Measurements from ENCODE around the gene PDHB. TPM values are rescaled to one million over a fixed set of nuclear protein-coding genes. Genes with fewer than 3 reads are reported as not detected.

PDHB gene
- polyA plus RNA-seq, 1 donor (not counting 4 experiments of a cell fraction or from before 2014, with no cell fraction given), result 78.9 TPM

DNA sequence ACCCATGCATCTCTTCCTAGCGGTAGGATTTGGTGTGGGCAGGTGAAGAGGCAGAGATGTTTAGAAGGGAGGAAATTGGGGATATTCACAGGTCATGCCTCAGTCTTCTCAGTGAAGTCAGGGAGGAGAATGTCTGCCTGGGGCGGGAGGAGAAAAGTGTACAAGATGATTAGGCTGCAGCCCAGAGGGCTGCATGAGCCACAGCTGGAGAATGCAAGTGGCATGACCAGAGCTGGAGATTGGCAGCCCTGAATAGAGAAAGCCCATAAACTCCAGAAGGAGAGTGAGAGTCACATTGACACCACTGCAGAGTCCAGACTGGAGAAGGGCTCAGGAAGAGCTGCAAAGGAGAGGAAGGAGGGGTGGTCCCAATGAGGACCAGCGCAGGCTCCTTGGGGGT lies 22.6 kb downstream of the PDHB start:
- no peak for DNase-seq (ENCODE audit: low read depth, low spot score)
- no peak for FAIRE-seq
- peaks cover 0 to 7% of the 10 kb centered on the region in 2 experiments for H3K36me3 ChIP-seq (ENCODE audit: control insufficient read depth in 2 of 2, extremely low read depth in 1 of 2, insufficient read depth in 2 of 2, low read length in 2 of 2)
- no peaks in the 10 kb centered on the region for H3K9me3 ChIP-seq (ENCODE audit: control insufficient read depth, low read depth, low read length)
- dilution Hi-C loops (cut with MboI; ENCODE audit: extremely low pct_ligation_motif_present, low sequenced_read_pairs), result no loop called here
- H3K4me3 ChIP-seq (ENCODE audit: control insufficient read depth in 2 of 3, extremely low read depth in 1 of 3, insufficient read depth in 2 of 3, low read depth in 1 of 3, low read length in 3 of 3), result no peak overlapping the region
- no peaks in the 10 kb centered on the region for H3K79me2 ChIP-seq (ENCODE audit: control insufficient read depth, insufficient read depth, low read length)
- TF ChIP-seq, protein P1, sequence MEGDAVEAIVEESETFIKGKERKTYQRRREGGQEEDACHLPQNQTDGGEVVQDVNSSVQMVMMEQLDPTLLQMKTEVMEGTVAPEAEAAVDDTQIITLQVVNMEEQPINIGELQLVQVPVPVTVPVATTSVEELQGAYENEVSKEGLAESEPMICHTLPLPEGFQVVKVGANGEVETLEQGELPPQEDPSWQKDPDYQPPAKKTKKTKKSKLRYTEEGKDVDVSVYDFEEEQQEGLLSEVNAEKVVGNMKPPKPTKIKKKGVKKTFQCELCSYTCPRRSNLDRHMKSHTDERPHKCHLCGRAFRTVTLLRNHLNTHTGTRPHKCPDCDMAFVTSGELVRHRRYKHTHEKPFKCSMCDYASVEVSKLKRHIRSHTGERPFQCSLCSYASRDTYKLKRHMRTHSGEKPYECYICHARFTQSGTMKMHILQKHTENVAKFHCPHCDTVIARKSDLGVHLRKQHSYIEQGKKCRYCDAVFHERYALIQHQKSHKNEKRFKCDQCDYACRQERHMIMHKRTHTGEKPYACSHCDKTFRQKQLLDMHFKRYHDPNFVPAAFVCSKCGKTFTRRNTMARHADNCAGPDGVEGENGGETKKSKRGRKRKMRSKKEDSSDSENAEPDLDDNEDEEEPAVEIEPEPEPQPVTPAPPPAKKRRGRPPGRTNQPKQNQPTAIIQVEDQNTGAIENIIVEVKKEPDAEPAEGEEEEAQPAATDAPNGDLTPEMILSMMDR (optimal IDR thresholded peaks at IDR 0.05 in 1 of 3, IDR thresholded peaks at IDR 0.05 in 1 of 3, conservative IDR thresholded peaks at IDR 0.05 in 1 of 3; ENCODE audit: extremely low read depth in 1 of 3, insufficient read depth in 2 of 3, low read length in 3 of 3), result no peak
- TF ChIP-seq EZH2 (IDR thresholded peaks at IDR 0.05; ENCODE audit: low read length), result no peak
- H3K4me1 ChIP-seq (ENCODE audit: control insufficient read depth, extremely low read depth, insufficient read depth, low read length), result no peaks in the 10 kb centered on the region
- H3K9me1 ChIP-seq (ENCODE audit: control insufficient read depth, extremely low read depth, insufficient read depth, low read length), result no peaks in the 10 kb centered on the region
- H4K20me1 ChIP-seq (ENCODE audit: control insufficient read depth, extremely low read depth, insufficient read depth, low read length), result no peaks in the 10 kb centered on the region
- H3K27ac ChIP-seq (ENCODE audit: control insufficient read depth, insufficient read depth, low read length), result no peak overlapping the region
- H3K27me3 ChIP-seq (ENCODE audit: control insufficient read depth, extremely low read depth, insufficient read depth, low read length), result no peaks in the 10 kb centered on the region
- no peak overlapping the region for H3K9ac ChIP-seq (ENCODE audit: control insufficient read depth, extremely low read depth, insufficient read depth, low read length)
- H3K4me2 ChIP-seq (ENCODE audit: control insufficient read depth, extremely low read depth, insufficient read depth, low read depth, low read length), result no peak overlapping the region
- no peak overlapping the region for H2AFZ ChIP-seq (ENCODE audit: control insufficient read depth, low read length)

DNA sequence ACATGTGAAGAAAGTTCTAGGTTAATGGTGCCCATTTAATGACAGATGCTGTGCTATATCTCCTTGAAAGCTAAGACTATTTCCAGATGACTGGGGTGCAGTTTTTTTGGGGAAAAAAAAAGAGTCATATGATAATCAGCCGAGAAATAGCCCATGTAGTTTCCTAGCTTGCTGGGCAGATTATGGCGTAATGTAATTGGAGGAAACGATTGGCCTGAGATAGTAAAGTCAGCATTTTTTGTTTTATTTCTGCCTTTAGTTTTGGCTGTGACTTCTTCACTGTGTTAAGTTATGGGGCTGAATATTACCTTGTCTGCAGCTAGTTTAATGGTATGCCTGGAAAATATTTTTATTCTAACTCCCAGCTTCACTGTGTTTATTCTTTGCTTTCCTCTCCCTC lies 24.0 kb downstream of the PDHB start:
- TF ChIP-seq, protein P1 (optimal IDR thresholded peaks at IDR 0.05 in 1 of 3, IDR thresholded peaks at IDR 0.05 in 1 of 3, conservative IDR thresholded peaks at IDR 0.05 in 1 of 3; ENCODE audit: extremely low read depth in 1 of 3, insufficient read depth in 2 of 3, low read length in 3 of 3), result no peak
- TF ChIP-seq EZH2 (IDR thresholded peaks at IDR 0.05; ENCODE audit: low read length), result no peak
- H3K27me3 ChIP-seq (ENCODE audit: control insufficient read depth, extremely low read depth, insufficient read depth, low read length), result no peaks in the 10 kb centered on the region
- dilution Hi-C loops (cut with MboI; ENCODE audit: extremely low pct_ligation_motif_present, low sequenced_read_pairs), result no loop called here
- no peak overlapping the region for H3K9ac ChIP-seq (ENCODE audit: control insufficient read depth, extremely low read depth, insufficient read depth, low read length)
- no peaks in the 10 kb centered on the region for H3K9me3 ChIP-seq (ENCODE audit: control insufficient read depth, low read depth, low read length)
- DNase-seq (ENCODE audit: low read depth, low spot score) (no peak), FAIRE-seq (no peak)
- no peak overlapping the region for H3K4me2 ChIP-seq (ENCODE audit: control insufficient read depth, extremely low read depth, insufficient read depth, low read depth, low read length)
- peaks cover 0 to 7% of the 10 kb centered on the region in 2 experiments for H3K36me3 ChIP-seq (ENCODE audit: control insufficient read depth in 2 of 2, extremely low read depth in 1 of 2, insufficient read depth in 2 of 2, low read length in 2 of 2)
- no peaks in the 10 kb centered on the region for H3K9me1 ChIP-seq (ENCODE audit: control insufficient read depth, extremely low read depth, insufficient read depth, low read length)
- H3K4me3 ChIP-seq (ENCODE audit: control insufficient read depth in 2 of 3, extremely low read depth in 1 of 3, insufficient read depth in 2 of 3, low read depth in 1 of 3, low read length in 3 of 3), result no peak overlapping the region
- no peaks in the 10 kb centered on the region for H3K4me1 ChIP-seq (ENCODE audit: control insufficient read depth, extremely low read depth, insufficient read depth, low read length)
- H3K79me2 ChIP-seq (ENCODE audit: control insufficient read depth, insufficient read depth, low read length), result no peaks in the 10 kb centered on the region
- no peaks in the 10 kb centered on the region for H4K20me1 ChIP-seq (ENCODE audit: control insufficient read depth, extremely low read depth, insufficient read depth, low read length)
- no peak overlapping the region for H2AFZ ChIP-seq (ENCODE audit: control insufficient read depth, low read length)
- H3K27ac ChIP-seq (ENCODE audit: control insufficient read depth, insufficient read depth, low read length), result no peak overlapping the region

All from keratinocyte (primary cell).